Thoracic aorta (tissue), 2 donors: ENCODE measurements around the gene HINT2. TPM values are rescaled to one million over a fixed set of nuclear protein-coding genes. Genes with fewer than 3 reads are reported as not detected.

Experiments
- ATAC-seq: fragments of 150-250 bp; one replicate; pipeline ENCODE4 v1.8.0; 2017; ENCODE audit warnings: low read depth; ENCODE audit not compliant: insufficient number of reproducible peaks, low FRiP score
- DNase-seq: peaks from one replicate; pipeline ENCODE4 v3.0.0-alpha.2; 2020; ENCODE audit warnings: low spot score
- H3K27ac ChIP-seq, 2 donors: fragments of 200-600 bp; sonication (generic); 1 replicate in 1 of 2; 2 replicates in 1 of 2; pipeline ENCODE4 v1.5.1; 2016; ENCODE audit warnings: mild to moderate bottlenecking in 2 of 2, moderate library complexity in 2 of 2
- H3K27me3 ChIP-seq: fragments of 200-600 bp; sonication (generic); replicated peaks from 2 replicates; pipeline ENCODE4 v1.6.0; 2016; ENCODE audit warnings: mild to moderate bottlenecking; ENCODE audit not compliant: insufficient read depth
- H3K36me3 ChIP-seq: fragments of 200-600 bp; sonication (generic); one replicate; pipeline ENCODE4 v1.5.1; 2016
- H3K4me1 ChIP-seq, 2 donors: fragments of 200-600 bp; sonication (generic); 1 replicate in 1 of 2; 2 replicates in 1 of 2; pipeline versions ENCODE4 v1.5.1 to v1.6.0; 2016; ENCODE audit warnings: low read depth in 2 of 2, mild to moderate bottlenecking in 1 of 2; ENCODE audit not compliant: control insufficient read depth in 1 of 2
- H3K4me3 ChIP-seq: fragments of 200-600 bp; sonication (generic); 2 replicates; pipeline ENCODE4 v1.5.1; 2016; ENCODE audit warnings: mild to moderate bottlenecking
- H3K9me3 ChIP-seq: fragments of 200-600 bp; sonication (generic); 2 replicates; pipeline ENCODE4 v1.5.1; 2016
- total RNA-seq, 2 donors: library from RNA; depleted of rRNA; stranded (reverse); fragments of >200 nt; gene quantifications; one replicate each; pipeline versions ENCODE4 v1.1.0 to v1.2.3, GENCODE V29; 2016
- TF ChIP-seq, protein P1 (sequence below): fragments of 200-600 bp; sonication (generic); IDR thresholded peaks from one replicate; pipeline ENCODE4 v1.5.1; 2019; ENCODE audit warnings: antibody characterized with exemption

The HINT2 gene
- total RNA-seq, 2 donors from 2014 or later = 18.4 to 45.4 TPM

DNA sequence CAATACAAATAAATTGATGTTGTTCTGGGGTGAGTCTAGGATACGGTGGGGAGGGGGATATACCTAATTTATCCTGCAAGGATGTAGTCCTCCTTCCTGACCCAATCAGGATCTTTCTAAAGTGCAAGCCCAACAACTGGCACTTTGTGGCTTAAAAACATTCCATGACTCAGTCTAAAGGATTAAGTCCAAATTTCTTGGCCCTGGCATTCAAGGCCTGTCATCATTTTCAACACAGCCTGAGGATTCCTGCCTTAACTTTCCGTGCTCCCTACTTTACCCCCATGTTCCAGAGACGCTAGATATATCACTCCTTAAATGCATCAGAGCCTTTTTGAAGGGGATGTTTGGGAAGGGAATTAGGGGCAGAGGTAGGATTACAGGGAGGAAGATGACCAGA lies 12.6 kb upstream of the HINT2 start:
- Histone ChIP-seq H3K4me1 (peaks cover 11 to 48% of the 10 kb centered on the region in 2 donors), H3K4me3 (no peak overlapping the region), H3K27me3 (no peaks in the 10 kb centered on the region), H3K27ac (peak overlapping the region; percentile 77 to 88), H3K36me3 (no peaks in the 10 kb centered on the region), H3K9me3 (no peaks in the 10 kb centered on the region)
- TF ChIP-seq, protein P1, sequence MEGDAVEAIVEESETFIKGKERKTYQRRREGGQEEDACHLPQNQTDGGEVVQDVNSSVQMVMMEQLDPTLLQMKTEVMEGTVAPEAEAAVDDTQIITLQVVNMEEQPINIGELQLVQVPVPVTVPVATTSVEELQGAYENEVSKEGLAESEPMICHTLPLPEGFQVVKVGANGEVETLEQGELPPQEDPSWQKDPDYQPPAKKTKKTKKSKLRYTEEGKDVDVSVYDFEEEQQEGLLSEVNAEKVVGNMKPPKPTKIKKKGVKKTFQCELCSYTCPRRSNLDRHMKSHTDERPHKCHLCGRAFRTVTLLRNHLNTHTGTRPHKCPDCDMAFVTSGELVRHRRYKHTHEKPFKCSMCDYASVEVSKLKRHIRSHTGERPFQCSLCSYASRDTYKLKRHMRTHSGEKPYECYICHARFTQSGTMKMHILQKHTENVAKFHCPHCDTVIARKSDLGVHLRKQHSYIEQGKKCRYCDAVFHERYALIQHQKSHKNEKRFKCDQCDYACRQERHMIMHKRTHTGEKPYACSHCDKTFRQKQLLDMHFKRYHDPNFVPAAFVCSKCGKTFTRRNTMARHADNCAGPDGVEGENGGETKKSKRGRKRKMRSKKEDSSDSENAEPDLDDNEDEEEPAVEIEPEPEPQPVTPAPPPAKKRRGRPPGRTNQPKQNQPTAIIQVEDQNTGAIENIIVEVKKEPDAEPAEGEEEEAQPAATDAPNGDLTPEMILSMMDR = no peak
- DNase-seq = no peak
- ATAC-seq = peak; percentile 23

DNA sequence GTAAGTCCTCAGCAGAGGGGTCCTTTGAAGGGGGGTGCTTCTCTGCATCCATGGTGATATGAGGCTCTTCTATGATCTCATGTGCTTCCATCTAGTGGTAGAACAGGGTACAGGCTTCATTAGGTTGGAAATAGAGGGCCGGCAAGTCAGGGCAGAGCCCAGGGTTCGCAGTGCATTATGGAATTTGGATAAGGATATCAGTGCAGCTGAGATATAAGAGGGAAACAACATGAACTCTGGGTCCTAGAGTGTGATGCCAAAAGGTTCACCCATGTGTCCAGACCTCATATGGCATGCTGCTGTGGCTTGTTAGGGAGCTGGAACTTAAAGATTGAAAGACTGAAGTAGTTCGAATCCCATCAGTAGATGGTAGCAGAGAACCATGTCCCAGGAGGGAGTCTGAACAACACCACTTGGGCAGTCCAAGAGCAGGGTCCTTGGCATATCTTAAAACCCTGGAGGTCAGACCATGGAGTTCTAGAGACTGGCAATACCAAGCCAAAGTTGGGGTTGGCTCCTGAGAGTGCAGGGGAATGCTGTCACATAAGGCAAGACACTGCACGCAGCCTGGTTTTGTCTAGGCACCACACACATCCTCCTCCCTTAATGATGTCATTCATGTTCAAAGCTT lies 11.3 kb upstream of the HINT2 start:
- TF ChIP-seq, protein P1 = peak; percentile 71
- H3K27ac ChIP-seq = no peak overlapping the region
- no peaks in the 10 kb centered on the region for H3K9me3 ChIP-seq
- H3K4me3 ChIP-seq = no peak overlapping the region
- H3K4me1 ChIP-seq = peaks cover 11 to 35% of the 10 kb centered on the region in 2 donors
- peak; percentile 33 for ATAC-seq
- H3K36me3 ChIP-seq = no peaks in the 10 kb centered on the region
- DNase-seq = no peak
- no peaks in the 10 kb centered on the region for H3K27me3 ChIP-seq

DNA sequence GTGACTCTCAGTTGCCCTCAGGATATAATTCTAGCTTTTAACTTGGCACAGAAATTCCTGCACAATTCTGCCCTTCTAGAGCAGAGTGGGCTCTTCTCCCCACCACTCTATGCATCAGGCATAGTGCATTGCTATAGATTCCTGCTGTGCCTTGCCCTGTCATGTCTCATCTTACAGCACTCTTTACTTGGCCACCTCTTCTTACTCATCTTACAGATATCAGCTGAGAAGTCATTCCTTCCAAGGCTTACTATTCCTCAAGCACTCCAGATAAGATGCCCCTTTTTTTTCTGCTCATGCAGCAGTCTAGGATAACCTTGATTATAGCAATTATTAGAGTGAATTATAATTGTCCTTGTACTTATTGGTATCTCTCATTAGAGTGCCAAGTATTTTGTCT lies 8.1 kb upstream of the HINT2 start:
- Histone ChIP-seq H3K27ac (no peak overlapping the region), H3K27me3 (no peaks in the 10 kb centered on the region), H3K4me1 (peaks cover 0 to 13% of the 10 kb centered on the region in 2 donors), H3K36me3 (no peaks in the 10 kb centered on the region), H3K4me3 (no peak overlapping the region), H3K9me3 (no peaks in the 10 kb centered on the region)
- ATAC-seq (no peak), DNase-seq (no peak)
- TF ChIP-seq, protein P1 = no peak

DNA sequence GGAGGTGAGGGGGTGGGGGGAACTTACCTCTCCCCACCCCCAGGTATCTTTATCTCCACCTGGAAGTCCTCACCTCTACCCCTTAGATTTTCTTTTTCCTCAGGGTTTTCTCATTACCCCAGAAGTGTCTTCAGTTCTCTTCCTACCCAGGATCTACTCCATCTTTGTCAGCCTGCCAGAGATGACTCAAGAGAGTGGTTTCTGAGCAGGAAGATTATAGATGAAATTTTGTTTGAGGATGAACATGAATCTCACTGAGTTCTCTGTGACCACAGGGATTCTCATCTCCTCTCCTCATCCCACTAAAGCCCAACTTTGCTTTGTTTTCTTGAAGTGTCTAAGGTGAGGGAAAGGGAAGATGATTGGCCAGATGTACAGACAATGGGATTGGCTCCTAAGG lies 5.2 kb upstream of the HINT2 start:
- H3K27me3 ChIP-seq = no peaks in the 10 kb centered on the region
- H3K9me3 ChIP-seq = no peaks in the 10 kb centered on the region
- ATAC-seq = no peak

DNA sequence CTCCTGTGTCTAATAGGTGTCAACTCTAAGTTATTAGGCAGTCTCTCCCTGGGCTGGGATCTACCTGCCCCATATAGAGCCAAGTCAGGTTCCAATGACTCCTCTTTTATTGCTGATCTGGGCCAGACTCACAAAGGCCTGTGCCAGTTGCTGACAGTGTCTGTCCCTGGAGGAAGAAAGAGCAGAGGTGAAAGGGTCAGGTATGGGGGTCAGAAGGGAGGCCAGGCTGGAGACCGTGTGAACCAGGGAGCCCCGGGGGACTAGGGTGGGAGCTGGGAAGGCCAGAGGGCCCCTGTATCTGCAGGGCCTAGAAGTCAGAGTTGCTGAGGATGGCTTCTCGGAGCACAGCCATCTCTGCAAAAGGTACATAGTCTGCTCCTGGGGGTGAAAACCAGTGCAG lies 3.5 kb upstream of the HINT2 start:
- no peak for ATAC-seq
- Histone ChIP-seq H3K4me3 (no peak overlapping the region), H3K4me1 (peaks cover 9 to 15% of the 10 kb centered on the region in 2 donors), H3K9me3 (no peaks in the 10 kb centered on the region), H3K27ac (no peak overlapping the region), H3K36me3 (no peaks in the 10 kb centered on the region), H3K27me3 (no peaks in the 10 kb centered on the region)
- TF ChIP-seq, protein P1 = no peak
- no peak for DNase-seq

More for the DNA sequence above, 5.2 kb upstream of the HINT2 start:
- no peak for DNase-seq
- peaks cover 0 to 4% of the 10 kb centered on the region in 2 donors for H3K4me1 ChIP-seq
- H3K36me3 ChIP-seq = no peaks in the 10 kb centered on the region
- no peak overlapping the region for H3K4me3 ChIP-seq
- TF ChIP-seq, protein P1 = no peak
- no peak overlapping the region for H3K27ac ChIP-seq
